ENCODE results near the gene PLCH2. TPM values are rescaled to one million over a fixed set of nuclear protein-coding genes. Genes with fewer than 3 reads are reported as not detected.
A peak's percentile ranks its signal among the peaks of the same experiment; 100 is the strongest.

Gene PLCH2
- total RNA-seq, 1 experiment from 2014 or later, result 7.2 TPM

DNA sequence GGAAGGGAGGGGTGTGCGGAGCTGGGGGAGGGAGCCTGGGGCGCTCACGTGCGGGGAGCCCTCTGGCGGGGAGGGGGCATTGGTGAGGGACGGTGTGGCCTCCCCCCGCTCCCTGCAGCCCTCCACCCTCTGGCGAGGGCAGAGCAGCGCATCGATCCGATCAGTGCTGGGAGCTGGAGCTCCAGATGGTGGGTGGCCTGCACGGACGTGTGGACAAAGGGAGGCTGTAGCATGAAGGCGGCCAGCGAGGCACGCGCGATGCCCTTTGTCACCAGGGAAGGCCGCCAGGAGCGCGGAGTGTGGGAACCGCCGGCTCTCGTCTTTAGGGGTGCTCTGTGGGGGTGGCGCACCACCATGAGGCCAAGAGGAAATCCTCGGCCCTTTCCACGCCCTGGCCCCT is 59.4 kb downstream of the PLCH2 start:
- CTCF ChIA-PET, result interaction anchor here (1.1 kb wide), 1 partner anchor 10 kb away, joined by 5 read pairs; the partner anchor contains the start of gene PANK4
- Histone ChIP-seq H3F3A (ENCODE audit: low read length, unreplicated experiment) (no peaks in the 10 kb centered on the region), H3K79me2 (ENCODE audit: low read length) (no peaks in the 10 kb centered on the region), H3K4me2 (ENCODE audit: low read length) (peak overlapping the region; percentile 64), H3K4me1 (ENCODE audit: insufficient read depth, low read length) (peaks cover 43% of the 10 kb centered on the region), H3K9ac (ENCODE audit: low read length) (no peak overlapping the region), H3K9me2 (replicated peaks; ENCODE audit: low read length) (no peaks in the 10 kb centered on the region), H2AFZ (ENCODE audit: low read length) (no peak overlapping the region), H4K20me1 (ENCODE audit: low read length) (no peaks in the 10 kb centered on the region), H3K27ac (ENCODE audit: low read length) (peak overlapping the region; percentile 21; the same call in 1 of the 2 replicates), H3K9me3 (ENCODE audit: low read length) (no peaks in the 10 kb centered on the region), H3K36me3 (ENCODE audit: low read depth, low read length) (no peaks in the 10 kb centered on the region), H3K4me3 (ENCODE audit: low read length) (no peak overlapping the region), H3K27me3 (ENCODE audit: low read length) (no peaks in the 10 kb centered on the region)
- POLR2A ChIA-PET (ENCODE audit: unreplicated experiment), result interaction anchor here (1.4 kb wide), 1 partner anchor 9 kb away, joined by 3 read pairs; the partner anchor contains the start of gene PANK4
- no peak for ATAC-seq
- DNase-seq, result no peak
- TF ChIP-seq, protein P1, sequence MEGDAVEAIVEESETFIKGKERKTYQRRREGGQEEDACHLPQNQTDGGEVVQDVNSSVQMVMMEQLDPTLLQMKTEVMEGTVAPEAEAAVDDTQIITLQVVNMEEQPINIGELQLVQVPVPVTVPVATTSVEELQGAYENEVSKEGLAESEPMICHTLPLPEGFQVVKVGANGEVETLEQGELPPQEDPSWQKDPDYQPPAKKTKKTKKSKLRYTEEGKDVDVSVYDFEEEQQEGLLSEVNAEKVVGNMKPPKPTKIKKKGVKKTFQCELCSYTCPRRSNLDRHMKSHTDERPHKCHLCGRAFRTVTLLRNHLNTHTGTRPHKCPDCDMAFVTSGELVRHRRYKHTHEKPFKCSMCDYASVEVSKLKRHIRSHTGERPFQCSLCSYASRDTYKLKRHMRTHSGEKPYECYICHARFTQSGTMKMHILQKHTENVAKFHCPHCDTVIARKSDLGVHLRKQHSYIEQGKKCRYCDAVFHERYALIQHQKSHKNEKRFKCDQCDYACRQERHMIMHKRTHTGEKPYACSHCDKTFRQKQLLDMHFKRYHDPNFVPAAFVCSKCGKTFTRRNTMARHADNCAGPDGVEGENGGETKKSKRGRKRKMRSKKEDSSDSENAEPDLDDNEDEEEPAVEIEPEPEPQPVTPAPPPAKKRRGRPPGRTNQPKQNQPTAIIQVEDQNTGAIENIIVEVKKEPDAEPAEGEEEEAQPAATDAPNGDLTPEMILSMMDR (conservative IDR thresholded peaks at IDR 0.05; ENCODE audit: low read depth, low read length), result no peak
- TF ChIP-seq EZH2 (IDR thresholded peaks at IDR 0.05; ENCODE audit: low read length, unreplicated experiment), result no peak
- TF ChIP-seq EZH2phosphoT487 (IDR thresholded peaks at IDR 0.05; ENCODE audit: borderline replicate concordance, low read length), result no peak
- intact Hi-C loops (cut with micrococcal nuclease), result no loop called here
- no TSS peak for BruUV-seq (replicated peaks)

DNA sequence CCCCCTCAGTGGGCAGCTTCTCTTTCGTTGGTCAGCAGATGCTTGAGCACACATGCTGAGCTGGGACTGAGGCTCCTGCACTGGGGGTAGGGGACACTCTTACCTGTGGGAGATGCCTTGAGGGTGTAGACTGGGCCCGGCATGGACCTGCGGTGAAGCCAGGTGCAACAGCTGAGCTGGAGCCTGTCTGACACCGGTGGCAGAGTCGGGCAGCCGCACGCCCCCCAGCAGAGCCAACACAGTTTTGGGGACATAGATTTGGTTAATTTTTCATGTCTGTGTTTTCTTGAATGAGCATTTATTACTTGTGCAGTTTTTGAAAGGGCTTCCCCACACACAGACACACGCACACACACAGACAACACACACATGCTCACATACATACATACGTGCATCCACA is 59.9 kb downstream of the PLCH2 start:
- no peak for ATAC-seq
- no peaks in the 10 kb centered on the region for H4K20me1 ChIP-seq (ENCODE audit: low read length)
- ChIA-PET CTCF (interaction anchor here (0.5 kb wide), 1 partner anchor 871 kb away, joined by 3 read pairs; no protein-coding TSS in a partner anchor), POLR2A (ENCODE audit: unreplicated experiment) (no interaction called here)
- peaks cover 38% of the 10 kb centered on the region for H3K4me1 ChIP-seq (ENCODE audit: insufficient read depth, low read length)
- no peaks in the 10 kb centered on the region for H3F3A ChIP-seq (ENCODE audit: low read length, unreplicated experiment)
- H3K9me2 ChIP-seq (replicated peaks; ENCODE audit: low read length), result no peaks in the 10 kb centered on the region
- no peaks in the 10 kb centered on the region for H3K79me2 ChIP-seq (ENCODE audit: low read length)
- no peak overlapping the region for H3K9ac ChIP-seq (ENCODE audit: low read length)
- no peak overlapping the region for H3K27ac ChIP-seq (ENCODE audit: low read length)
- H3K9me3 ChIP-seq (ENCODE audit: low read length), result no peaks in the 10 kb centered on the region
- H3K4me3 ChIP-seq (ENCODE audit: low read length), result no peak overlapping the region
- TF ChIP-seq, protein P1 (conservative IDR thresholded peaks at IDR 0.05; ENCODE audit: low read depth, low read length), result no peak
- no peak for TF ChIP-seq EZH2 (IDR thresholded peaks at IDR 0.05; ENCODE audit: low read length, unreplicated experiment)
- TF ChIP-seq EZH2phosphoT487 (IDR thresholded peaks at IDR 0.05; ENCODE audit: borderline replicate concordance, low read length), result no peak
- H3K27me3 ChIP-seq (ENCODE audit: low read length), result no peaks in the 10 kb centered on the region
- intact Hi-C loops (cut with micrococcal nuclease), result no loop called here
- no peak overlapping the region for H2AFZ ChIP-seq (ENCODE audit: low read length)
- H3K4me2 ChIP-seq (ENCODE audit: low read length), result no peak overlapping the region
- BruUV-seq (replicated peaks), result no TSS peak
- no peaks in the 10 kb centered on the region for H3K36me3 ChIP-seq (ENCODE audit: low read depth, low read length)
- no peak for DNase-seq

- Histone ChIP-seq H3K79me2 (ENCODE audit: low read length) (no peaks in the 10 kb centered on the region), H3K27me3 (ENCODE audit: low read length) (no peaks in the 10 kb centered on the region), H3K9ac (ENCODE audit: low read length) (no peak overlapping the region), H4K20me1 (ENCODE audit: low read length) (no peaks in the 10 kb centered on the region), H3K27ac (ENCODE audit: low read length) (no peak overlapping the region), H3K9me2 (replicated peaks; ENCODE audit: low read length) (no peaks in the 10 kb centered on the region), H3K4me3 (ENCODE audit: low read length) (no peak overlapping the region), H3K36me3 (ENCODE audit: low read depth, low read length) (no peaks in the 10 kb centered on the region), H3F3A (ENCODE audit: low read length, unreplicated experiment) (no peaks in the 10 kb centered on the region), H3K4me1 (ENCODE audit: insufficient read depth, low read length) (peaks cover 31% of the 10 kb centered on the region), H3K9me3 (ENCODE audit: low read length) (no peaks in the 10 kb centered on the region), H3K4me2 (ENCODE audit: low read length) (no peak overlapping the region), H2AFZ (ENCODE audit: low read length) (no peak overlapping the region)
- DNase-seq, result no peak
- POLR2A ChIA-PET (ENCODE audit: unreplicated experiment), result no interaction called here
- CTCF ChIA-PET, result no interaction called here
- intact Hi-C loops (cut with micrococcal nuclease), result no loop called here
- BruUV-seq (replicated peaks), result no TSS peak
- no peak for ATAC-seq
- TF ChIP-seq EZH2phosphoT487 (IDR thresholded peaks at IDR 0.05; ENCODE audit: borderline replicate concordance, low read length), result no peak
These were observed 61.7 kb downstream of the PLCH2 start for GRCh38 chr1:2537784-2538115.

Data from PC-3 (cell line).